Measurements from ENCODE around the gene PGF. TPM values are rescaled to one million over a fixed set of nuclear protein-coding genes. Genes with fewer than 3 reads are reported as not detected.

PGF gene
- polyA plus RNA-seq, 3 donors: 0.03 TPM; not detected in 2

- H2AFZ ChIP-seq (ENCODE audit: insufficient read depth, low read depth, low read length, poor library complexity, severe bottlenecking): no peak overlapping the region
- H3K4me1 Mint-ChIP-seq: no peaks in the 10 kb centered on the region
- no peak overlapping the region for H3K27ac ChIP-seq (ENCODE audit: low read depth in 1 of 2, low read length in 2 of 2)
- H3K27ac Mint-ChIP-seq: no peak overlapping the region
- no peak for DNase-seq
- no peaks in the 10 kb centered on the region for H3K9me3 ChIP-seq (replicated peaks in 1 of 2; ENCODE audit: control insufficient read depth in 1 of 2, insufficient read depth in 1 of 2, low read length in 2 of 2)
- H3K4me3 ChIP-seq (replicated peaks in 1 of 3; ENCODE audit: low read depth in 2 of 3, low read length in 3 of 3): no peak overlapping the region
- intact Hi-C loops (cut with micrococcal nuclease): no loop called here
- no peak overlapping the region for H3K4me2 ChIP-seq (replicated peaks; ENCODE audit: extremely low read depth, low read length, poor library complexity, severe bottlenecking)
- no peaks in the 10 kb centered on the region for H3K36me3 ChIP-seq (replicated peaks in 1 of 2; ENCODE audit: control insufficient read depth in 1 of 2, insufficient read depth in 2 of 2, low read length in 2 of 2)
- no peaks in the 10 kb centered on the region for H4K20me1 ChIP-seq (ENCODE audit: insufficient read depth, low read length)
- H3K79me2 ChIP-seq (ENCODE audit: insufficient read depth, low read length): no peaks in the 10 kb centered on the region
- H3K9me3 Mint-ChIP-seq: no peaks in the 10 kb centered on the region
- H3K36me3 Mint-ChIP-seq: no peaks in the 10 kb centered on the region
- no peak overlapping the region for H3K9ac ChIP-seq (ENCODE audit: insufficient read depth, low read length, poor library complexity, severe bottlenecking)
- TF ChIP-seq CTCF (IDR thresholded peaks at IDR 0.05): no peak
- no peaks in the 10 kb centered on the region for H3K4me1 ChIP-seq (ENCODE audit: control insufficient read depth in 1 of 2, insufficient read depth in 2 of 2, low read length in 2 of 2)
- WGBS (ENCODE audit: insufficient coverage): no CpG with 5 or more reads among the region's 4 CpGs
- no peak overlapping the region for H3K4me3 Mint-ChIP-seq
- peaks cover 2 to 5% (median 3%) of the 10 kb centered on the region in 3 donors for H3K27me3 Mint-ChIP-seq (ENCODE audit: low read depth in 3 of 3)
- no peaks in the 10 kb centered on the region for H3K27me3 ChIP-seq (ENCODE audit: control insufficient read depth in 2 of 2, insufficient read depth in 2 of 2, low read length in 2 of 2)
Measured at GRCh38 chr14:74982661-74983060, 27.3 kb upstream of the PGF start.

- no peak overlapping the region for H3K27ac Mint-ChIP-seq
- Histone ChIP-seq H3K79me2 (ENCODE audit: insufficient read depth, low read length) (no peaks in the 10 kb centered on the region), H3K9me3 (replicated peaks in 1 of 2; ENCODE audit: control insufficient read depth in 1 of 2, insufficient read depth in 1 of 2, low read length in 2 of 2) (no peaks in the 10 kb centered on the region), H3K4me3 (replicated peaks in 1 of 3; ENCODE audit: low read depth in 2 of 3, low read length in 3 of 3) (no peak overlapping the region), H2AFZ (ENCODE audit: insufficient read depth, low read depth, low read length, poor library complexity, severe bottlenecking) (no peak overlapping the region), H3K9ac (ENCODE audit: insufficient read depth, low read length, poor library complexity, severe bottlenecking) (no peak overlapping the region), H3K4me2 (replicated peaks; ENCODE audit: extremely low read depth, low read length, poor library complexity, severe bottlenecking) (no peak overlapping the region), H3K27me3 (ENCODE audit: control insufficient read depth in 2 of 2, insufficient read depth in 2 of 2, low read length in 2 of 2) (no peaks in the 10 kb centered on the region), H3K27ac (ENCODE audit: low read depth in 1 of 2, low read length in 2 of 2) (no peak overlapping the region), H3K36me3 (replicated peaks in 1 of 2; ENCODE audit: control insufficient read depth in 1 of 2, insufficient read depth in 2 of 2, low read length in 2 of 2) (no peaks in the 10 kb centered on the region), H4K20me1 (ENCODE audit: insufficient read depth, low read length) (no peaks in the 10 kb centered on the region), H3K4me1 (ENCODE audit: control insufficient read depth in 1 of 2, insufficient read depth in 2 of 2, low read length in 2 of 2) (no peaks in the 10 kb centered on the region)
- no peak for DNase-seq
- H3K4me1 Mint-ChIP-seq: no peaks in the 10 kb centered on the region
- no peaks in the 10 kb centered on the region for H3K36me3 Mint-ChIP-seq
- H3K4me3 Mint-ChIP-seq: no peak overlapping the region
- peaks cover 1 to 5% (median 2%) of the 10 kb centered on the region in 3 donors for H3K27me3 Mint-ChIP-seq (ENCODE audit: low read depth in 3 of 3)
- 100% methylated on average over 3 of the region's 5 CpGs for WGBS (ENCODE audit: insufficient coverage)
- no peak for TF ChIP-seq CTCF (IDR thresholded peaks at IDR 0.05)
- no peaks in the 10 kb centered on the region for H3K9me3 Mint-ChIP-seq
- intact Hi-C loops (cut with micrococcal nuclease): no loop called here
Measured at GRCh38 chr14:74981833-74982232, 26.4 kb upstream of the PGF start.
